ENCODE results near the gene DHX58. TPM values are rescaled to one million over a fixed set of nuclear protein-coding genes. Genes with fewer than 3 reads are reported as not detected.
"Not testable (repeated sequence)": the region's sequence is repeated elsewhere in the genome, so short reads cannot be mapped to it uniquely, and the experiment has no call there.

The DHX58 gene
- total and polyA plus RNA-seq, 10 donors: 20.9 to 41.2 (median 25.8) TPM

DNA sequence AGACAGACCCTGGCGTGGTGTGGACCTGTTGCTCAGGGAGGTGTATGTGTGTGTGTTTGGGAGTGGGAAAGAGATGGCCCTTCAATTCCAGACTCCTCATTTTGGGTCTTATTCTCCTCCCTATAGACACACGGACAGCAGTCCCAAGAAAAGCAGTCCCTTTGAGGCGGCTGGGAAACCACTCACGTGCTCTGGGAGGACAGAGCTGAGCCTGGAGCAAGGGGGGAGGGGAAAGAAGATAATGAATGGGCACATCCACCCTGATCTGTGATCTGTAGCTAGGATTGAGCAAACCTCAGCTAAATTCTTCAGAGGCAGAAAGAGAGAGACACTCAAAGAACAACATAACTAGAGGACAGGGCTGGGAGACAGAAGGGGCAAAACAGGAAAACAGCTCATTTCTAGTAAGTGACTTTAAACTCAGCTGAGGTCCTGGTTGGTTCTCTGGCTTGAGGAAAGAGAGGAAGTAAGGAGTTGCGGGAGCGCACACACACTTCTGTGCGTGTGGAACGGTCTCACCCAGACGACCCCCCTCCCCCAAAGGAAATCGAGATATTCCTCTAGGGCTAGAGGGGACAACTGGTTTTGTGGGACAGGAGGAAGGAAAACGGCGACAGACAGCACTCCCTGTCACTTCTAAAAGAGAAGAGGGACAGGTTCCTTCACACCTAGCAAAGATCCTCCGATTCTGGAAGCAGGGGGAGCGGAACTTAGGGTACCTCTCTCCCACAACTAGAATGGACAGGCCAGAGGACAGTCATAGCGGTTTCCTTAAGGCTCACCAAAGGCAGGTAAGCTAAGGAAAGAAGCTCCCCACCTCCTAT, 41.6 kb upstream of the DHX58 start:
- Histone ChIP-seq H3K4me3 (peak overlapping the region; percentile 92 to 99 (median 98)), H3K27me3 (replicated peaks in 1 of 7) (no peaks in the 10 kb centered on the region), H3K4me1 (peaks cover 29 to 65% (median 51%) of the 10 kb centered on the region in 6 donors), H3K27ac (peak overlapping the region; percentile 79 to 95 (median 90)), H3K9me3 (no peaks in the 10 kb centered on the region), H3K36me3 (peaks cover 0 to 37% (median 10%) of the 10 kb centered on the region in 6 donors)
- no peak for DNase-seq
- TF ChIP-seq POLR2AphosphoS5 (IDR thresholded peaks at IDR 0.05) (no peak), POLR2A (IDR thresholded peaks at IDR 0.05) (no peak)
- TF ChIP-seq, protein P1, sequence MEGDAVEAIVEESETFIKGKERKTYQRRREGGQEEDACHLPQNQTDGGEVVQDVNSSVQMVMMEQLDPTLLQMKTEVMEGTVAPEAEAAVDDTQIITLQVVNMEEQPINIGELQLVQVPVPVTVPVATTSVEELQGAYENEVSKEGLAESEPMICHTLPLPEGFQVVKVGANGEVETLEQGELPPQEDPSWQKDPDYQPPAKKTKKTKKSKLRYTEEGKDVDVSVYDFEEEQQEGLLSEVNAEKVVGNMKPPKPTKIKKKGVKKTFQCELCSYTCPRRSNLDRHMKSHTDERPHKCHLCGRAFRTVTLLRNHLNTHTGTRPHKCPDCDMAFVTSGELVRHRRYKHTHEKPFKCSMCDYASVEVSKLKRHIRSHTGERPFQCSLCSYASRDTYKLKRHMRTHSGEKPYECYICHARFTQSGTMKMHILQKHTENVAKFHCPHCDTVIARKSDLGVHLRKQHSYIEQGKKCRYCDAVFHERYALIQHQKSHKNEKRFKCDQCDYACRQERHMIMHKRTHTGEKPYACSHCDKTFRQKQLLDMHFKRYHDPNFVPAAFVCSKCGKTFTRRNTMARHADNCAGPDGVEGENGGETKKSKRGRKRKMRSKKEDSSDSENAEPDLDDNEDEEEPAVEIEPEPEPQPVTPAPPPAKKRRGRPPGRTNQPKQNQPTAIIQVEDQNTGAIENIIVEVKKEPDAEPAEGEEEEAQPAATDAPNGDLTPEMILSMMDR (IDR thresholded peaks at IDR 0.05 in 8 of 11, conservative IDR thresholded peaks at IDR 0.05 in 3 of 11): no peak
- WGBS, 5 donors: 7 to 11% (median 10%) methylated on average over 15 of the region's 15 CpGs
- intact Hi-C loops (cut with DNase I; ENCODE audit: low total_unique reads): no loop called here

- no peak for TF ChIP-seq POLR2A (IDR thresholded peaks at IDR 0.05)
- TF ChIP-seq POLR2AphosphoS5 (IDR thresholded peaks at IDR 0.05): no peak
- TF ChIP-seq, protein P1 (IDR thresholded peaks at IDR 0.05 in 8 of 11, conservative IDR thresholded peaks at IDR 0.05 in 3 of 11): no peak
- Histone ChIP-seq H3K4me3 (no peak overlapping the region), H3K36me3 (peaks cover 0 to 99% (median 38%) of the 10 kb centered on the region in 6 donors), H3K27me3 (replicated peaks in 1 of 7) (no peaks in the 10 kb centered on the region), H3K4me1 (peaks cover 9 to 97% (median 43%) of the 10 kb centered on the region in 6 donors), H3K9me3 (no peaks in the 10 kb centered on the region), H3K27ac (peak overlapping the region in 1 of 8 donors; percentile 39)
- DNase-seq: no peak
- intact Hi-C loops (cut with DNase I; ENCODE audit: low total_unique reads): no loop called here
- WGBS, 5 donors: 85 to 93% (median 91%) methylated on average over 13 of the region's 13 CpGs
These were observed 34.5 kb upstream of the DHX58 start for GRCh38 chr17:42146911-42147607.

DNA sequence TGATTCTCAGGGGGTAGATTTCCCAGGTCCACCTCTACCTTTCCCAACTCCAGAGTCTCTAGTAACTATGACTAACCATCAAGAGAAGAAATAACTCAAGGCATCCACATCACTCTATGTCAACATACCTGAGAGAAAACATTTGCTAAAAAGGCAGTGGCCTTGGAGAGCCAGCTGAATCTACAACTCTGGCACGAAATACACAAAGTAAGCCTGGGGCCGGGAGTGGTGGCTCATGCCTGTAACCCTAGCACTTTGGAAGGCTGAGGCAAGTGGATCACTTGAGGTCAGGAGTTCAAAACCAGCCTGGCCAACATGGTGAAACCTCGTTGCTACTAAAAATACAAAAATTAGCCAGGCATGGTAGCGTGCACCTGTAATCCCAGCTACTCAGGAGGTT, 30.6 kb upstream of the DHX58 start:
- H3K4me3 ChIP-seq; DNase-seq; intact Hi-C loops (cut with DNase I; ENCODE audit: low total_unique reads); H3K27me3 ChIP-seq (replicated peaks in 1 of 7); H3K9me3 ChIP-seq: not testable (repeated sequence)
- H3K36me3 ChIP-seq: peaks cover 0 to 100% (median 44%) of the 10 kb centered on the region in 6 donors
- 85 to 94% (median 91%) methylated on average over 4 of the region's 4 CpGs for WGBS, 5 donors
- peak overlapping the region in 3 of 8 donors; percentile 6 to 21 (median 13) for H3K27ac ChIP-seq
- H3K4me1 ChIP-seq: peaks cover 7 to 97% (median 47%) of the 10 kb centered on the region in 6 donors

DNA sequence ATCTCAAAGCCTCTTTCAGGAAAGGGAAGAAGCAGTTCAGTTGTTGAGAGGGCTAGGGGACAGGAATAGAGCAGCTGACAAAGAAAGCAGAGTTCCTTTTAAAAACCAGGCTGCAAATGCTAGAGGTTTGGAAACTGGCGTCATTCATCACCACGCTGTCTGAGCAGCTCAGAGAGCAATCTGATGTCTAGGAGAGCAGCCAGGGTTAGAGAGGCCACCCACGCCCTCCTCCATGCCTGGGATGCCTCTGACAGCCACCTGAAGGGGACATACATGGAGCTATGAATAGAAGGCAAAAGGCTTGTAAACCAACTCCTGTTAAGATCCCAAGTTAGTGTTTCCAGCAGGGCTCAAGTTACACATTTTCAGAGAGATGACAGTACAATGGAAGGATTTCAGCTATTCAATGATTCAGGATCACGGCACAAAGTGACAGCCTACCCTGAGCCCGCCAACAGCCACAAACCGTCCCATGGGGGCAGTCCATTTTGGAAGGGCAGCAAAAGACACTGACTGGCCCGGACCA, 29.9 kb upstream of the DHX58 start:
- DNase-seq: no peak
- 80 to 92% (median 91%) methylated on average over 7 of the region's 7 CpGs for WGBS, 5 donors
- Histone ChIP-seq H3K9me3 (no peaks in the 10 kb centered on the region), H3K27me3 (replicated peaks in 1 of 7) (no peaks in the 10 kb centered on the region), H3K4me3 (no peak overlapping the region), H3K36me3 (peaks cover 0 to 99% (median 40%) of the 10 kb centered on the region in 6 donors), H3K4me1 (peaks cover 7 to 97% (median 53%) of the 10 kb centered on the region in 6 donors), H3K27ac (peak overlapping the region in 3 of 8 donors; percentile 6 to 48 (median 6))
- intact Hi-C loops (cut with DNase I; ENCODE audit: low total_unique reads): no loop called here
- no peak for TF ChIP-seq POLR2A (IDR thresholded peaks at IDR 0.05)
- TF ChIP-seq POLR2AphosphoS5 (IDR thresholded peaks at IDR 0.05): peak in 1 of 3 donors; percentile 8

All from spleen (tissue), 11 donors.